ENCODE measurements around the gene POC1B.

GRCh38 chr12:89379839-89380467 is 145.9 kb downstream of the POC1B start:
- TF ChIP-seq POLR2A (IDR thresholded peaks at IDR 0.05; ENCODE audit: low read depth, low read length) (no peak), TAF1 (IDR thresholded peaks at IDR 0.05; ENCODE audit: borderline replicate concordance, low read depth, low read length) (no peak), POLR2AphosphoS5 (IDR thresholded peaks at IDR 0.05; ENCODE audit: low read depth, low read length) (no peak)

Data from GM12892 (cell line).